Neuronal stem cell (in vitro differentiated cells): ENCODE data around the gene ABCC2.

Experiments
- DNase-seq: peaks from one replicate; pipeline ENCODE4 v3.0.0-alpha.2; 2013; ENCODE audit warnings: low spot score
- H2AFZ ChIP-seq: one replicate; pipeline ENCODE4 v1.6.1; 2013; ENCODE audit warnings: mild to moderate bottlenecking, low read length, inconsistent platforms
- H2AK5ac ChIP-seq: 2 replicates; pipeline ENCODE4 v1.6.1; 2013; ENCODE audit warnings: low read depth, mild to moderate bottlenecking, inconsistent platforms, low read length, moderate library complexity, mixed read lengths
- H2BK120ac ChIP-seq: 2 replicates; pipeline ENCODE4 v1.6.1; 2013; ENCODE audit warnings: low read depth, mild to moderate bottlenecking, inconsistent platforms, low read length, moderate library complexity, mixed read lengths
- H2BK12ac ChIP-seq: one replicate; pipeline ENCODE4 v1.6.1; 2013; ENCODE audit warnings: low read length, inconsistent platforms
- H2BK15ac ChIP-seq: 2 replicates; pipeline ENCODE4 v1.6.1; 2013; ENCODE audit warnings: mild to moderate bottlenecking, low read length, inconsistent platforms, mixed read lengths
- H2BK5ac ChIP-seq: one replicate; pipeline ENCODE4 v1.6.1; 2013; ENCODE audit warnings: inconsistent platforms, mild to moderate bottlenecking, low read length, moderate library complexity
- H3K14ac ChIP-seq: one replicate; pipeline ENCODE4 v1.6.1; 2013; ENCODE audit warnings: low read length, inconsistent platforms
- H3K18ac ChIP-seq: 2 replicates; pipeline ENCODE4 v1.6.1; 2013; ENCODE audit warnings: low read length, inconsistent platforms
- H3K23ac ChIP-seq: 2 replicates; pipeline ENCODE4 v1.6.1; 2013; ENCODE audit warnings: low read depth, mild to moderate bottlenecking, mixed read lengths, low read length, inconsistent platforms; ENCODE audit not compliant: poor library complexity
- H3K27ac ChIP-seq: replicated peaks from 3 replicates; pipeline ENCODE4 v1.5.1; 2013; ENCODE audit warnings: low read length, inconsistent platforms
- H3K27me3 ChIP-seq, 3 experiments: 2 replicates each; pipeline ENCODE4 v1.6.1; 2013; ENCODE audit warnings: low read length in 3 of 3, mild to moderate bottlenecking in 2 of 3, inconsistent platforms in 1 of 3, low read depth in 1 of 3, mixed read lengths in 1 of 3, moderate library complexity in 1 of 3; ENCODE audit not compliant: control insufficient read depth in 3 of 3, insufficient read depth in 3 of 3
- H3K36me3 ChIP-seq, 2 donors: replicated peaks in 1 of 2; 2 replicates each; pipeline ENCODE4 v1.6.1; 2013; ENCODE audit warnings: low read length in 2 of 2; ENCODE audit not compliant: control insufficient read depth in 2 of 2, insufficient read depth in 2 of 2
- H3K4ac ChIP-seq: 2 replicates; pipeline ENCODE4 v1.6.1; 2013; ENCODE audit warnings: inconsistent platforms, mild to moderate bottlenecking, low read length, moderate library complexity
- H3K4me1 ChIP-seq, 2 donors: 1 replicate in 1 of 2; 2 replicates in 1 of 2; pipeline ENCODE4 v1.6.1; 2013; ENCODE audit warnings: low read length in 2 of 2, low read depth in 1 of 2; ENCODE audit not compliant: control insufficient read depth in 2 of 2, insufficient read depth in 1 of 2
- H3K4me2 ChIP-seq: one replicate; pipeline ENCODE4 v1.6.1; 2013; ENCODE audit warnings: mild to moderate bottlenecking, low read length, inconsistent platforms; ENCODE audit not compliant: insufficient read depth, poor library complexity, severe bottlenecking
- H3K4me3 ChIP-seq, 2 donors: 2 replicates each; pipeline ENCODE4 v1.5.1; 2013; ENCODE audit warnings: low read length in 2 of 2, mild to moderate bottlenecking in 2 of 2, inconsistent platforms in 1 of 2, moderate library complexity in 1 of 2
- H3K79me1 ChIP-seq: one replicate; pipeline ENCODE4 v1.6.1; 2013; ENCODE audit warnings: low read depth, mild to moderate bottlenecking, inconsistent platforms, low read length, moderate library complexity
- H3K9ac ChIP-seq: one replicate; pipeline ENCODE4 v1.6.1; 2013; ENCODE audit warnings: mild to moderate bottlenecking, low read depth, low read length, inconsistent platforms; ENCODE audit not compliant: poor library complexity
- H3K9me3 ChIP-seq, 2 donors: replicated peaks in 1 of 2; 2 replicates each; pipeline versions ENCODE3 to v1.6.1; 2013; ENCODE audit warnings: low read length in 2 of 2, mild to moderate bottlenecking in 2 of 2, inconsistent platforms in 1 of 2, low read depth in 1 of 2, mixed read lengths in 1 of 2, moderate library complexity in 1 of 2; ENCODE audit not compliant: control insufficient read depth in 2 of 2, insufficient read depth in 1 of 2
- H4K8ac ChIP-seq: one replicate; pipeline ENCODE4 v1.6.1; 2013; ENCODE audit warnings: low read depth, mild to moderate bottlenecking, inconsistent platforms, low read length, moderate library complexity
- H4K91ac ChIP-seq: one replicate; pipeline ENCODE4 v1.6.1; 2013; ENCODE audit warnings: low read length, low read depth, mild to moderate bottlenecking, inconsistent platforms; ENCODE audit not compliant: poor library complexity
- WGBS, 2 donors: extraction: QIAGEN DNeasy Blood & Tissue Kit; methylation state at CpG; one replicate each; pipeline ENCODE4 v1.1.7; 2013; ENCODE audit warnings: missing lambda C conversion rate in 2 of 2, mixed read lengths in 1 of 2; ENCODE audit not compliant: insufficient read length in 2 of 2, insufficient replicate concordance in 1 of 2; ENCODE audit errors: extremely low coverage in 2 of 2; 5-methylcytosine and 5-hydroxymethylcytosine counted together

ABCC2 gene

DNA sequence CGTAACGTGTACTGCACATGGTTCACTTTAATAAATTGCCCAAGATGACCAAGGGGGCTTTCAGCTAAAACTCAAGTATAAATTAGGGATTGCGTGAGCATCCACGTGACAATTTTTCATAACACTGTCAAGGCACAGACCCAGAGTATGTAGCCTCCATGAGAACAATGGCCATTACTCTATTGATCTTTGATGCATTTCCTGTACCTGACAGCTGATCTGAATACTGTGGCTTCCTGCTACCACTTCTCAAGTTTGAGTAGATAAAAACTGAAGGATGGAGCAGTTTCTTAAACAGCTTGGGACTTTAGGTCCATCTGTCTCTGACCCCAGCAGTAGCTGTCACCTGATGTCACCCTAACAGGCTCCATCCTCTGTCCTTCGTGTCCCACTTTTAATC is 98.9 kb downstream of the ABCC2 start:
- no peak overlapping the region for H2BK12ac ChIP-seq
- no peak overlapping the region for H3K4me2 ChIP-seq
- no peak overlapping the region for H2AFZ ChIP-seq
- peaks cover 0 to 2% of the 10 kb centered on the region in 2 donors for H3K9me3 ChIP-seq
- no CpG with 5 or more reads among the region's 5 CpGs for WGBS, 2 donors
- H3K4me1 ChIP-seq = no peaks in the 10 kb centered on the region
- H3K14ac ChIP-seq = no peak overlapping the region
- no peak overlapping the region for H2BK120ac ChIP-seq
- H3K79me1 ChIP-seq = no peaks in the 10 kb centered on the region
- H3K27me3 ChIP-seq = no peaks in the 10 kb centered on the region
- no peak overlapping the region for H3K27ac ChIP-seq
- H2BK15ac ChIP-seq = no peak overlapping the region
- H2BK5ac ChIP-seq = no peak overlapping the region
- DNase-seq = no peak
- no peak overlapping the region for H3K4me3 ChIP-seq
- H4K91ac ChIP-seq = no peak overlapping the region
- H3K4ac ChIP-seq = no peak overlapping the region
- H3K23ac ChIP-seq = no peak overlapping the region
- no peak overlapping the region for H3K9ac ChIP-seq
- no peak overlapping the region for H3K18ac ChIP-seq
- H2AK5ac ChIP-seq = no peak overlapping the region
- H3K36me3 ChIP-seq = peaks cover 67 to 100% of the 10 kb centered on the region in 2 donors
- H4K8ac ChIP-seq = no peak overlapping the region

DNA sequence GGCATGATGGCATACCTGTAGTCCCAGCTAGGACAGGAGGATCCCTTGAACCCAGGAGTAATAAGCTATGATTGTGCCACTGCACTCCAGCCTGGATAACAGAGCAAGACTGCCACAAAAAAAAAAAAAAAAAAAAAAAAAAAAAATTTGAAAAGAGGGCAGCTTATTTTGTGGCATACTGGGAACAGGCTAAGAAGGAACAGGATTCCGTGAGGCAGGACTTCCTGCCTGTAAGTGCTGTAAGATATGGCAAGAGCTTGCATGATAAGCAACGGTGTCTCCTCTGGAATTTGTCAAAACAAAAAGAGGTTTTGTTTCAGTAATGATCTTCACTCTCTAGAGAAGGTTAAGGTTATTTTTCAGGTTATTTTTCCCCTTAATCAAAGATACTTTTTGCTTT is 101.1 kb downstream of the ABCC2 start:
- WGBS, 2 donors = no CpG with 5 or more reads among the region's 2 CpGs

DNA sequence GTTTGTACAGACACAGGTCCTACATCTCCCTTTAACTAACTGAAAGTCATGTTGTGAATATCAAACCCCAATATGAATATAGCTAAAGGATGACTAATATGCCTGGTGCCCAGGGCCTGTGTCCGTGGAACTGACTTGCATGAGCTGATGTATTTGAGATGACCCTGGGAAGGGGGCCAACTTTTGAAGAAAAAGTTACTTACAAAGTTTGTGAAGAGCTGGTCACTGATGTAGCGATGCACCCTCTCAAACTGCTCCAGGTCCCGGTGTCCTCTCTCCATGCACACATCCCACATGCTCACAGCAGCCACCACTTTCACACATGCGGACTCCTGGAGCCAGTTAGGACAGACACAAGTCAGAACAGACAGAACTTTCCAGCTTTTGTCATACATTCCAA is 106.2 kb downstream of the ABCC2 start:
- no peak for DNase-seq
- H3K36me3 ChIP-seq = peaks cover 48 to 82% of the 10 kb centered on the region in 2 donors
- no CpG with 5 or more reads among the region's 4 CpGs for WGBS, 2 donors

More for the DNA sequence above, 101.1 kb downstream of the ABCC2 start:
- Histone ChIP-seq H2BK120ac (no peak overlapping the region), H3K9ac (no peak overlapping the region), H3K4me3 (no peak overlapping the region), H3K14ac (no peak overlapping the region), H3K36me3 (peaks cover 57 to 99% of the 10 kb centered on the region in 2 donors), H4K91ac (no peak overlapping the region), H4K8ac (no peak overlapping the region), H3K79me1 (no peaks in the 10 kb centered on the region), H3K23ac (no peak overlapping the region), H3K27ac (no peak overlapping the region), H3K27me3 (no peaks in the 10 kb centered on the region), H3K4me1 (no peaks in the 10 kb centered on the region), H3K9me3 (no peaks in the 10 kb centered on the region), H2BK12ac (no peak overlapping the region), H2AK5ac (no peak overlapping the region), H2BK15ac (no peak overlapping the region), H2BK5ac (no peak overlapping the region), H3K4ac (no peak overlapping the region), H2AFZ (no peak overlapping the region), H3K18ac (no peak overlapping the region), H3K4me2 (no peak overlapping the region)
- DNase-seq = no peak

DNA sequence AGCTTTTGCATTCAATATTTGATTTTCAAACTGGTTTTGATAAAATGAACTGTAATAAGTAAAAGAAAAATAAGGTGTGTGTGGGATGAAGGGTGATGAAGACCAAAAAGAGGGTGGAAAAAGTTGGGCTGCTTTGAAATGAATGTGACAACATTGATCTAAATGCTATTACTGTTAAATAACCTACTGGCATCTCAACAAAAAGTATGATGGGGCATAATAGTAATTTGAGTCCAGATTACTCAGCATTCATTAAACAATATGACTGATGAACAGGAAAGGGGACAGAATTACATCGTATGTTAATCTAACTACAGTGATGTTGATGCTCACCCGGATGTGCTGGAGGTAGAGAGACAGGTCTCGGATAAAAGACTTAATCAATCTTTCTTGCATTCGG is 112.2 kb downstream of the ABCC2 start:
- WGBS, 2 donors = no CpG with 5 or more reads among the region's 4 CpGs
- peaks cover 56 to 83% of the 10 kb centered on the region in 2 donors for H3K36me3 ChIP-seq

More for the DNA sequence above, 106.2 kb downstream of the ABCC2 start:
- Histone ChIP-seq H2BK15ac (no peak overlapping the region), H3K9me3 (peaks cover 0 to 2% of the 10 kb centered on the region in 2 donors), H2AK5ac (no peak overlapping the region), H3K23ac (no peak overlapping the region), H2AFZ (no peak overlapping the region), H3K9ac (no peak overlapping the region), H4K8ac (no peak overlapping the region), H3K4me2 (no peak overlapping the region), H2BK120ac (no peak overlapping the region), H3K4ac (no peak overlapping the region), H2BK12ac (no peak overlapping the region), H3K27ac (no peak overlapping the region), H3K14ac (no peak overlapping the region), H4K91ac (no peak overlapping the region), H3K4me3 (no peak overlapping the region), H3K27me3 (peaks cover 0 to 2% (median 0%) of the 10 kb centered on the region in 3 experiments), H3K4me1 (no peaks in the 10 kb centered on the region), H3K18ac (no peak overlapping the region), H3K79me1 (no peaks in the 10 kb centered on the region), H2BK5ac (no peak overlapping the region)

More for the DNA sequence above, 112.2 kb downstream of the ABCC2 start:
- Histone ChIP-seq H3K27ac (no peak overlapping the region), H2BK15ac (no peak overlapping the region), H3K4me3 (no peak overlapping the region), H3K14ac (no peak overlapping the region), H4K91ac (no peak overlapping the region), H4K8ac (no peak overlapping the region), H3K9me3 (peaks cover 0 to 4% of the 10 kb centered on the region in 2 donors), H3K23ac (no peak overlapping the region), H3K9ac (no peak overlapping the region), H3K4ac (no peak overlapping the region), H3K4me2 (no peak overlapping the region), H3K79me1 (no peaks in the 10 kb centered on the region), H3K4me1 (peaks cover 0 to 1% of the 10 kb centered on the region in 2 donors), H2BK5ac (no peak overlapping the region), H2BK120ac (no peak overlapping the region), H3K18ac (no peak overlapping the region), H2BK12ac (no peak overlapping the region), H2AK5ac (no peak overlapping the region), H2AFZ (no peak overlapping the region), H3K27me3 (no peaks in the 10 kb centered on the region)
- no peak for DNase-seq
